Right cardiac atrium (tissue), 5 donors: ENCODE data around the gene SNW1. TPM values are rescaled to one million over a fixed set of nuclear protein-coding genes. Genes with fewer than 3 reads are reported as not detected.
A peak's percentile ranks its signal among the peaks of the same experiment; 100 is the strongest.
"Not testable (repeated sequence)": the region's sequence is repeated elsewhere in the genome, so short reads cannot be mapped to it uniquely, and the experiment has no call there.

Source experiments
- ATAC-seq, 2 donors: fragments of 200-7000 bp; cut with Tn5 transposase; one replicate each; pipeline versions ENCODE4 v1.8.0 to v1.9.1; 2020; ENCODE audit warnings: moderate library complexity in 2 of 2, mild to moderate bottlenecking in 1 of 2
- DNase-seq, 3 donors: peaks; one replicate each; pipeline ENCODE4 v3.0.0-alpha.2; 2020
- H3K27ac ChIP-seq: one replicate; pipeline ENCODE4 v1.5.1; 2013; ENCODE audit warnings: mild to moderate bottlenecking, low read length, control low read depth, moderate library complexity
- H3K27me3 ChIP-seq: one replicate; pipeline ENCODE4 v1.6.1; 2013; ENCODE audit not compliant: control insufficient read depth, insufficient read depth
- H3K4me1 ChIP-seq: one replicate; pipeline ENCODE4 v1.6.1; 2013; ENCODE audit warnings: low read length; ENCODE audit not compliant: control insufficient read depth, insufficient read depth
- H3K4me3 ChIP-seq: one replicate; pipeline ENCODE4 v1.5.1; 2013; ENCODE audit warnings: low read length, control low read depth
- H3K9me3 ChIP-seq: one replicate; pipeline ENCODE4 v1.6.1; 2013; ENCODE audit warnings: low read length; ENCODE audit not compliant: control insufficient read depth
- WGBS: extraction: QIAGEN DNeasy Blood & Tissue Kit; methylation state at CpG from one replicate; pipeline ENCODE4 v1.1.7; 2013; 5-methylcytosine and 5-hydroxymethylcytosine counted together
- intact Hi-C, 4 donors: fragments of 100-400 bp; cut with DNase I; formaldehyde crosslinking; loops; one replicate each; pipeline versions ENCODE4 v1.11.0 to v1.14.0; 2022 to 2023
- long read RNA-seq, 4 donors: library from polyadenylated mRNA; unstranded; transcript quantifications; one replicate each; pipeline ENCODE4 v2.0.0, GENCODE V29; 2020 to 2021
- polyA plus RNA-seq: library from polyadenylated mRNA; stranded (reverse); fragments of 200-250 nt; gene quantifications from one replicate; pipeline ENCODE4 v1.2.3, GENCODE V29; 2013
- total RNA-seq, 4 donors: library from RNA; stranded (reverse); fragmentation: NEBNext Ultra II Directional; extraction: Animal tissue kit (Norgen Biotek cat#: 25700); gene quantifications; one replicate each; pipeline ENCODE4 v1.2.1, GENCODE V29; 2021
- donor health status: healthy with polysubstance abuse.
- donor health status: DM: no; HTN: yes; CAD: no.
- donor health status: DM: no; HTN: no; CAD: no.
- donor health status: DM: no; HTN: yes; CAD: no; lungs with severe emphysema.
- donor health status: DM: yes; HTN: yes; CAD: no.

Gene SNW1
- 10 to 100 TPM; 45.9 to 67.1 (median 56.0) TPM for total RNA-seq
- 38.2 TPM for polyA plus RNA-seq
- long read RNA-seq, donor 1, transcript SNW1-201 (14 exons, 2,163 nt): major isoform, 46 of 57 reads
- long read RNA-seq, donor 1, partial matches to known transcripts: 9 of 57 reads
- long read RNA-seq, donor 1, other reads (novel, unspliced or antisense): 2 of 57 reads
- long read RNA-seq, donor 2, transcript SNW1-201 (14 exons, 2,163 nt): major isoform, 24 of 31 reads
- long read RNA-seq, donor 2, partial matches to known transcripts: 7 of 31 reads
- long read RNA-seq, donor 2, other reads (novel, unspliced or antisense): 0 of 31 reads
- long read RNA-seq, donor 3, transcript SNW1-201 (14 exons, 2,163 nt): major isoform, 57 of 78 reads
- long read RNA-seq, donor 3, partial matches to known transcripts: 12 of 78 reads
- long read RNA-seq, donor 3, other reads (novel, unspliced or antisense): 6 of 78 reads
- long read RNA-seq, donor 4, transcript SNW1-201 (14 exons, 2,163 nt): major isoform, 17 of 21 reads
- long read RNA-seq, donor 4, partial matches to known transcripts: 3 of 21 reads
- long read RNA-seq, donor 4, other reads (novel, unspliced or antisense): 1 of 21 reads

DNA sequence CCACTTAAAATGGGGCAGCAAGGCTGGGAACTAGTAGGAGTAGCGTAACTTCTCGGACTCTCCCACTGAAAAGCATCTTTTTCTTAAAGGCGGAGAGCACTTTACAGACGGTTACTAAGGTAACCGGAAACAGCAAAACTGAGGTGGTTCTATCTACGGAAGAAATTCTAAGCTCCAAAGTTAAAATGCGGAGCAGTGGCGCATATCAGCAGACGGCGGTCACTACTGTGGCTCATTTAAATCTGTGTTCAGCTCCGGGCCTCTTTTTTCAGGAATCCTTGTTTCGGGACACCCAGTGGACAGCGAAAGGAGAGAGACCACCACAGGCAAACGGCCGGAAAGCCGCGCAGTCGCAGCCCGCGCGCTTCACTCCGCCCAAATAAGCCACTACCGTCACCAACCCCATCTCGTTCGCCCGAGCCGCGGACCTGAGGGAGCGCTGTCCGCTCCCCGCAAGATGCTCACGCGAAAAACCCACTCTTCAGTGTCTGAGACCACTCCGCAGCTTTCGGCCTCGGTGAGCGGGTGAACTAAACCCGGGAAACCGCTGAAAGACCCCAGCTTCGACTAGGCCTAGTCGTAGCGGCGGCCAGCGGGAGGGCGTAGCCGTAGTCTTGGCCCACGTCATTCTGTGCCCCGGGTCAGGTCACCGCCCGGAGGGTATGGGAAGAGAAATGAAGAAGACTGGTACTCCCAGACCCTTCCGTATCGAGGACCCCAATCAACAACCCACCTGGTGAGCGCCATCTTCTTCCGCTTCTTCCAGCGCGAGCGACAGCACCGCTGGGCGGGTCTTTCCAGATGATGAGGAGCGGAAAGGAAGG is at the start of gene SNW1:
Gene SNW1 (minus strand): TSS at position 776 of the 824 bp plus-strand sequence. CDS start 29 bp downstream, at position 747.
- Histone ChIP-seq H3K4me3 (peak within 1 kb of the TSS; percentile 99), H3K9me3 (no peaks in the 10 kb centered on the region), H3K27ac (peak within 1 kb of the TSS; percentile 95), H3K4me1 (peaks cover 10% of the 10 kb centered on the region), H3K27me3 (no peaks in the 10 kb centered on the region)
- WGBS: under 1% methylated on average over 60 of the region's 60 CpGs
- intact Hi-C loops: no loop called here
- DNase-seq: peak; percentile 94 to 97 (median 96)
- peak; percentile 97 to 98 for ATAC-seq

DNA sequence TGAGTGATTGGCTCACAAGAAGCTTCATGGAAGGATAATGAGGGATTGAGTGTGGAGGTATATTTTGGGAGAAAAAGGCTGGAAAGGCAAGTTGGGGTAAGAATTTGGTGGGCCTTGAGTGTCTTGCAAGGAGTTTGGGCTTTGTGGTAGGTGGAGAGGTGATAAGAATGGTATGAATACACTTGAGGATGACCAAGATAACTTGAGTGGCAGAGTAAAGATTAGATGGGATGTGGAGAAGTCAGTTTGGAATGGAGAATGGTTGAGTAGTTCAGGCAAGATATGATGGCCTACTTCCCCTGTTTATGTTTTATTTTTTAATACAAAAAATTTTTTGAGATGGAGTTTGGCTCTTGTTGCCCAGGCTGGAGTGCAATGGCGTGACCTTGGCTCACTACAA is 48.1 kb upstream of the SNW1 start:
- ATAC-seq: no peak
- H3K27ac ChIP-seq: no peak overlapping the region
- no peaks in the 10 kb centered on the region for H3K9me3 ChIP-seq
- intact Hi-C loops: no loop called here
- peaks cover 1% of the 10 kb centered on the region for H3K4me1 ChIP-seq
- no peak for DNase-seq
- no peaks in the 10 kb centered on the region for H3K27me3 ChIP-seq
- H3K4me3 ChIP-seq: no peak overlapping the region
- 98% methylated on average over 1 of the region's 1 CpG for WGBS

DNA sequence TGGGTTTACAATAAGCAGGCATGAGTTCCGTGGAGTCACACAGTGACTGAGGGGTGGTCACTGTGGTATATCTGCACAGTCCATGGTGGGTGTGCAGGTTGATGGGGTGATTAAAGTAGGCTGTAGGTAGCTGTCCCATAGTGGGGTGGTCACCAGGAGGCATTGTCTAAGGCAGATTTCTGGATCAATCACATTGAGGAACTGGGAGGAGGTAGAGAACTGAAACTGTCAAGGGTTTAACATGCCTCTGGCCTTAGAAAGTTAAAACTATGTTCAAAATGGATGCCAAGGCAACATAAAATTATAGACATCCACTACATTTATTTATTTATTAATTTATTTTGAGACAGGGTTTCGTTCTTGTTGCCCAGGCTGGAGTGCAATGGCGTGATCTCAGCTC is 47.3 kb upstream of the SNW1 start:
- Histone ChIP-seq H3K4me1 (peaks cover 1% of the 10 kb centered on the region), H3K9me3 (no peaks in the 10 kb centered on the region), H3K4me3 (no peak overlapping the region), H3K27me3 (no peaks in the 10 kb centered on the region), H3K27ac (no peak overlapping the region)
- 97% methylated on average over 3 of the region's 3 CpGs for WGBS
- DNase-seq (no peak), ATAC-seq (no peak)
- intact Hi-C loops: no loop called here

DNA sequence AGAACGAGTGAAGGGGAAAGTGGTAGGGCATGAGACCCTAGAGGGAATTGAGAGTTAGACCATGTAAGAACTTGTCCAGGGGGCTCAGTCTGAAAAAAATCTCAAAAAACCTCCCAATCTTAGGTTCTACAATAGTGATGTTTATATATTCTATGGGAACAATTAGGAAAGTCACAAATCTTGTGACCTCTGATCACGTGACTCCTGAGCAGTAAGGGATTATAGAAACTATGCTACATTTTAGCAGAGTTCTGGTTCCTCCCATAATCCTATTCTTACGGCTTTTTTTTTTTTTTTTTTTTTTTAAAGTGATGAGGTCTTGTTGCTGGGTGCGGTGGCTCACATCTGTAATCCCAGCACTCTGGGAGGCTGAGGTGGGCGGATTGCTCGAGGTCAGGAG is 44.8 kb upstream of the SNW1 start:
- no peak for ATAC-seq
- Histone ChIP-seq H3K27ac (no peak overlapping the region), H3K4me1 (peaks cover 1% of the 10 kb centered on the region), H3K27me3 (no peaks in the 10 kb centered on the region), H3K4me3 (no peak overlapping the region), H3K9me3 (no peaks in the 10 kb centered on the region)
- intact Hi-C loops: no loop called here
- DNase-seq: no peak
- WGBS: 82% methylated on average over 6 of the region's 6 CpGs

DNA sequence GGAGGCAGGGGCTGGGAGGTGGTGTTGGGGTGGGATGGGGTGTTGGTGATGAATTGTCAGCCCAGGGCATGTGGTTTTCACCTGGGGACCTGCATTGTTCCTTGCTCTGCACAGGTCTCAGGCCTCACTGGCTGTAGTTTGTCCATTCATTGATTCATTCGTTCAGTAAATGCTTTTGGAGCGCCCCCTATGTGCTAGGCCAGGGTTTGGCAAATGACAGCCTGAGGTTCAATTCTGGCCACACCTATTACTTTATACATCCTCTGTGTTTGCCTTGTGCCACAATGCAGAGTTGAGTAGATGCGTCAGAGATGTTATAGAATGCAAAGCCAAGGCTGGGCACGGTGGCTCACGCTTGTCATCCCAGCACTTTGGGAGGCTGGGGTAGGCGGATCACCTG is 43.6 kb upstream of the SNW1 start:
- intact Hi-C loops: no loop called here
- Histone ChIP-seq H3K4me3 (no peak overlapping the region), H3K9me3 (no peaks in the 10 kb centered on the region), H3K27ac (no peak overlapping the region), H3K4me1 (peaks cover 1% of the 10 kb centered on the region), H3K27me3 (no peaks in the 10 kb centered on the region)
- 60% methylated on average over 6 of the region's 6 CpGs for WGBS
- DNase-seq (no peak), ATAC-seq (no peak)

DNA sequence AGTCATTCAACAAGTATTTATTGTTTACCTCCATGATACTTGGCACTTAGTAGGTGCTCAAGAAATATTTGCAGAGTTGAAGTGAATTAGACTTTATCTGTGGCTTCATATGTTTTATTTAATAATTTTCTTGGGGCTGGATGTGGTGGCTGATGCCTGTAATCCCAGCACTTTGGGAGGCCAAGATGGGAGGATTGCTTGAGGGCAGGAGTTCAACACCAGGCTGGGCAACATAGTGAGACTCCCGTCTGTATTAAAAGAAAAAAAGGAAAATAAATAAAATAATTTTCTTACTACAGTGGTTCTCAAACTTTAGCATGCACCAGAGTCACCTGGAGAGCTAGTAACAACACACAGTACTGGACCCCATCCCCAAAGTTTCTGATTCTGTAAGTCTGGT is 39.9 kb upstream of the SNW1 start:
- Histone ChIP-seq H3K27me3 (no peaks in the 10 kb centered on the region), H3K4me1 (no peaks in the 10 kb centered on the region), H3K4me3 (peak overlapping the region; percentile 58), H3K27ac (no peak overlapping the region), H3K9me3 (no peaks in the 10 kb centered on the region)
- no peak for DNase-seq
- intact Hi-C loops: loop anchor here in 1 of 4 donors (2.0 kb wide), 1 partner anchor 38 kb away; no protein-coding TSS in a partner anchor
- no peak for ATAC-seq
- 90% methylated on average over 1 of the region's 1 CpG for WGBS

DNA sequence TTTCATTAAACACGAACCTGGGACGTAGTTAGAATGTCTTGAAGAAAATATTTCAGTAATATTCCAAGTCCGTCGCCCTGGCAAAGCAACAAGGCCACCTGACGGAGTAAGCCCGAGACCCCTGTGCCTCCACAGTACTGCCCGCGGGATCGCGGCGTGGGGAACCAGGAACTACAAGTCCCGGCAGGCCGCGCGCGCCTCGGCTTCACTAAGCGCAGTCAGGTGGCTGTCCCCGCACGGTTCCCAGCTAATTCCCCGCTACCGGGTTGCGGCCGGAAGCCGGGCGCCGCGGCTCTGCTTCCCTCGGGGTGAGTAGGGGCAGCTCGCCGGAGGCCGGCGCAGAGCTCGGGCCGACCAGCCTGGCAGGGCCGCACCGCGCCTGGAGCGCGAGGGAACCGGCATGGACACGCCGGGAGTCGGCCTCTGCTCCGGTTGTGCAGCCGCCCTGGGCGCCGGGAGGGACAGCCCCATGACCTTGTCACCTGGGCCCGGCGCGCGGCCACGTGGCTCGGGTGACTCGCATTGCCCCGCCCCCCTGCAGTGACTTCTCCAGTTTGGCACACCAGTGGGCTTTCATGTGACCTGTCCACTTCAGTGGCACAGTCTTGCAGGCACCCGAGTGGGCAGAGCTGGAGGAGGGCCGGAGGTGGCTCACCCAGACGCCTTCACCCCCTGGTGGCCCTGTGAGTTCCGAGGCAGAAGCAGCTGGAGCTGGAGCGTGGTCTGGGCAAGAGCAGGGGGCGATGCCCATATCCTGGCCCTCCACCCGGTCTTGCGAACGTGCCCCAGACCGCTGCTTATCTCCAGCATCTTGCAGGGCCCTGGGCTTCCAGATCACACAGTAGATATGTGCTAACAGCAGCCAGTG is 39.1 kb upstream of the SNW1 start, which contains the start of gene ADCK1:
Gene ADCK1 (plus strand): TSS at position 247 of the 868 bp plus-strand sequence. CDS start 18,870 bp downstream, outside the sequence.
- ATAC-seq: peak; percentile 97 to 98
- intact Hi-C loops: loop anchor here in 1 of 4 donors (2.0 kb wide), 1 partner anchor 37 kb away; no protein-coding TSS in a partner anchor
- no peaks in the 10 kb centered on the region for H3K9me3 ChIP-seq
- H3K27ac ChIP-seq: peak within 1 kb of the TSS; percentile 86
- H3K4me1 ChIP-seq: no peaks in the 10 kb centered on the region
- WGBS: under 1% methylated on average over 66 of the region's 66 CpGs
- peak within 1 kb of the TSS; percentile 58 for H3K4me3 ChIP-seq
- peak; percentile 93 to 97 (median 96) for DNase-seq
- no peaks in the 10 kb centered on the region for H3K27me3 ChIP-seq

DNA sequence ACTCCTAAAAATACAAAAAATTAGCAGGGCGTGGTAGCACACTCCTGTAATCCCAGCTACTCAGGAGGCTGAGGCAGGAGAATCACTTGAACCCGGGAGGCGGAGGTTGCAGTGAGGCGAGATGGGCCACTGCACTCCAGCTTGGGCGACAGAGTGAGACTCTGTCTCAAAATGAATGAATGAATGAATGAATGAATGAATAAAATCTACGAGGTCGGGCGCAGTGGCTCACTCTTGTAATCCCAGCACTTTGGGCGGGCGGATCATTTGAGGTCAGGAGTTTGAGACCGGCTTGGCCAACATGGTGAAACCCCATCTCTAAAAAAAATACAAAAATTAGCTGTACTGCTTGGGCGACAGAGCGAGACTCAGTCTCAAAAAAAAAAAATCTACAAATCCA is 38.5 kb upstream of the SNW1 start:
- intact Hi-C loops, H3K9me3 ChIP-seq, ATAC-seq, H3K4me1 ChIP-seq, H3K27me3 ChIP-seq, H3K27ac ChIP-seq: not testable (repeated sequence)
- peak in 1 of 3 donors; percentile 16 for DNase-seq
- 77% methylated on average over 13 of the region's 13 CpGs for WGBS
- H3K4me3 ChIP-seq: peak overlapping the region; percentile 58

DNA sequence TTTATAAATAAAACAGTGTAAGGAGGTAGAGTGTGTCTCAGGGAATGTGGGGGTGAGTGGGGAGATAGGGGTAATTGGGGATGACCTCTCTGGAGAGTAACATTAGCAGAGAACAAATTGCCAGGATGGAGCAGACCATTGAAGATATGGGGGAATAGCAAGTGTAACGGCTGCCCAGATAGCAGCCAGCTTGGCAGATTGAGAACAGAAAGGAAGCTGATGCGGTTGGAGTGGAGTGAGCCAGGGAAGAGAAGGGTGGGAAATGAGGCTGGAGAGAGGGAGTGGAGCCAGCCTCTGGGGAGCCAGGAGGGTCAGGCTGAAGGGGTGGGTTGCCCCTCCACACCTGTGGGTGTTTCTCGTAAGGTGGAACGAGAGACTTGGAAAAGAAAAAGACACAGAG is 33.4 kb upstream of the SNW1 start:
- no peak for DNase-seq
- no peaks in the 10 kb centered on the region for H3K27me3 ChIP-seq
- ATAC-seq: no peak
- H3K4me3 ChIP-seq: no peak overlapping the region
- no peak overlapping the region for H3K27ac ChIP-seq
- intact Hi-C loops: no loop called here
- H3K4me1 ChIP-seq: no peaks in the 10 kb centered on the region
- no peaks in the 10 kb centered on the region for H3K9me3 ChIP-seq
- 71% methylated on average over 4 of the region's 4 CpGs for WGBS

DNA sequence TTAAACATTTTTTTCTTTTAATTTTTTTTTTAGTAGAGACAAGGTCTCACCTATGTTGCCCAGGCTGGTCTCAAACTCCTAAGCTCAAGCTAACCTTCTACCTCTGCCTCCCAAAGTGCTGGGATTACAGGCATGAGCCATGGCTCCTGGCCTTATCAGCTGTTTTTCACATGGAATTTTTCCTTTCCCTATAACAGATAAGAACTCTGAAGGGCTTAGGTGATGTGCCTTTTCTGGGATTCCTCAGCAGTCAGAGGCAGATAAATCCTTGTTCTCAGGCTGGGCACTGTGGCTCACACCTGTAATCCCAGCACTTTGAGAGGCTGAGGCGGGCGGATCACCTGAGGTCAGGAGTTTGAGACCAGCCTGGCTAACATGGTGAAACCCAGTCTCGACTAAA is 32.3 kb upstream of the SNW1 start:
- DNase-seq, H3K27me3 ChIP-seq, H3K9me3 ChIP-seq, H3K27ac ChIP-seq, H3K4me1 ChIP-seq, intact Hi-C loops, H3K4me3 ChIP-seq, ATAC-seq: not testable (repeated sequence)
- WGBS: 71% methylated on average over 3 of the region's 3 CpGs
